ENCODE measurements around the gene RGS3. TPM values are rescaled to one million over a fixed set of nuclear protein-coding genes. Genes with fewer than 3 reads are reported as not detected.

Gene RGS3
- total RNA-seq (100 to 1,000 TPM in 9 of 10 donors, 10 to 100 TPM in 1; 98.7 to 201 (median 140) TPM), polyA plus RNA-seq (100 to 1,000 TPM in 1 of 2 donors, 10 to 100 TPM in 1; 65.4 to 125 TPM)
- long read RNA-seq, donor 1, full-length matches to known transcripts, result 61 of 156 reads
- long read RNA-seq, donor 1, partial matches to known transcripts, result 65 of 156 reads
- long read RNA-seq, donor 1, other reads (novel, unspliced or antisense), result 30 of 156 reads
- long read RNA-seq, donor 2, full-length matches to known transcripts, result 58 of 171 reads
- long read RNA-seq, donor 2, partial matches to known transcripts, result 40 of 171 reads
- long read RNA-seq, donor 2, other reads (novel, unspliced or antisense), result 73 of 171 reads
- long read RNA-seq, donor 3, full-length matches to known transcripts, result 91 of 210 reads
- long read RNA-seq, donor 3, partial matches to known transcripts, result 43 of 210 reads
- long read RNA-seq, donor 3, other reads (novel, unspliced or antisense), result 76 of 210 reads

GRCh38 chr9:113463418-113464285 is at the start of gene RGS3:
Gene RGS3, plus strand, starts transcription at chr9:113463727. Its CDS starts 76 bp downstream, at chr9:113463803.
- peak; percentile 63 to 69 for DNase-seq
- intact Hi-C loops (cut with DNase I), result loop anchor here in 3 of 10 donors (5.0 kb wide), 3 partner anchors 34 to 109 kb away; no protein-coding TSS in a partner anchor

DNA sequence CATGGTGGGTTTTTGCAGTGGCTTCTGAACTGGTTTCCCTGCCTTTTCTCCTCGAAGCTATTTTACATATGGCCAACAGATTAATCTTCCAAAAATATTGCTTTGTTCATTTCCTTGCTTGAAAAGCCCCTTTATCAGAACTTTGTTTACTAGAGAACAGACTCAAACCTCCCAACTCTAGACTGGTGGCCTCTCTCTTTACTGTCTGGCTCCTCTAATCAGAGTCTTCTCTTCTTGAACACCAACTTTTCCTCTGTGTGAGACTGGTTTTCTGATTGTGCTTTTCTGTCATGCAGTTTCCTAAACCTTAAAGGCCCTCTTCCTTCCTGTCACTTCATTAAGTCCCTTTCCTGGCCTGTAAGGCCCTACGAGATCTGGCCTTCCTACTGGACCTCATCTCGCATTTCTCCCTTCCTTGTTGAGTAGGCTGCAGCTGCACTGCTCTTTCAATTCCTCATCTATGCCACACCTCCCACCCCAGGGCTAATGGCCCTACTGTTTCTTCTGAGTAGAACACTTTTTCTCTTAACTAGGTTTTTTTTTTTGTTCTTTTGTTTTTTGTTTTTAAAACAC is 47.3 kb upstream of the RGS3 start:
- H3K27me3 ChIP-seq, result no peaks in the 10 kb centered on the region
- DNase-seq (no peak), ATAC-seq (peak in 7 of 8 donors; percentile 36 to 82 (median 69))
- intact Hi-C loops (cut with DNase I), result no loop called here
- WGBS, 2 donors, result 50 to 63% methylated on average over 3 of the region's 3 CpGs
- peak overlapping the region in 6 of 10 donors; percentile 14 to 75 (median 39) for H3K27ac ChIP-seq
- no peaks in the 10 kb centered on the region for H3K9me3 ChIP-seq
- H3K4me3 ChIP-seq, result no peak overlapping the region
- no peak for TF ChIP-seq CTCF (IDR thresholded peaks at IDR 0.05)
- H3K4me1 ChIP-seq, result peaks cover 0 to 19% (median 5%) of the 10 kb centered on the region in 9 donors
- H3K36me3 ChIP-seq, result no peaks in the 10 kb centered on the region

More at GRCh38 chr9:113463418-113464285, at the start of gene RGS3:
- peak within 1 kb of the TSS in 9 of 10 donors; percentile 27 to 59 (median 48) for H3K4me3 ChIP-seq
- H3K27me3 ChIP-seq, result peaks cover 0 to 11% (median 0%) of the 10 kb centered on the region in 7 donors
- peak; percentile 90 to 97 (median 95) for ATAC-seq
- H3K4me1 ChIP-seq, result peaks cover 0 to 25% (median 9%) of the 10 kb centered on the region in 9 donors
- WGBS, 2 donors, result 17 to 19% methylated on average over 55 of the region's 55 CpGs
- peaks cover 0 to 6% (median 0%) of the 10 kb centered on the region in 11 donors for H3K9me3 ChIP-seq
- no peaks in the 10 kb centered on the region for H3K36me3 ChIP-seq
- peak in 3 of 9 donors; percentile 30 to 44 (median 31) for TF ChIP-seq CTCF (IDR thresholded peaks at IDR 0.05)
- H3K27ac ChIP-seq, result peak within 1 kb of the TSS; percentile 55 to 91 (median 72)

- H3K27me3 ChIP-seq, result no peaks in the 10 kb centered on the region
- peaks cover 0 to 13% (median 0%) of the 10 kb centered on the region in 9 donors for H3K4me1 ChIP-seq
- no peak overlapping the region for H3K4me3 ChIP-seq
- WGBS, 2 donors, result 84 to 88% methylated on average over 4 of the region's 4 CpGs
- DNase-seq, result no peak
- no peak for ATAC-seq
- no peaks in the 10 kb centered on the region for H3K36me3 ChIP-seq
- no peaks in the 10 kb centered on the region for H3K9me3 ChIP-seq
- no peak overlapping the region for H3K27ac ChIP-seq
- no peak for TF ChIP-seq CTCF (IDR thresholded peaks at IDR 0.05)
- intact Hi-C loops (cut with DNase I), result no loop called here
These were observed 46.2 kb upstream of the RGS3 start for GRCh38 chr9:113417370-113417769.

DNA sequence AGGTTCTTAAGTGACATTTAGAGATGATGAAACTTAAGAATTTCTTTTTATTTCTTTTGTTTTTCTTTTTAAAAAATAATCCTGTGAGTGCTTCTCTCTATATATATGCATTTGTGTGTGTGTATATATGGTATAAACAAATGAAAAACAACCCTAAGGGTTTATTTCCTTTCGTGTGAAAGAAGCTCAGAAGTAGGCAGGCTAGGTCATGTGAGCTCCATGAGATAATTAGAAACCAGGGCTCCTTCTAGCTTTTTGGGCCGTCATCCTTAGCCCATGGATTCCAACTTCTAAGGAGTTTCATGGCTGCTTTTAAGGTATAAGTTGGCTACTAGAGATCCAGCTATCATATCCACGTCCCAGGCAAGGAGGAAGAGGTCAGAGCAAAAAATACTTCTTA is 41.8 kb upstream of the RGS3 start:
- intact Hi-C loops (cut with DNase I), result no loop called here
- Histone ChIP-seq H3K27me3 (no peaks in the 10 kb centered on the region), H3K4me3 (no peak overlapping the region), H3K27ac (no peak overlapping the region), H3K36me3 (no peaks in the 10 kb centered on the region), H3K4me1 (peaks cover 0 to 3% (median 0%) of the 10 kb centered on the region in 9 donors), H3K9me3 (no peaks in the 10 kb centered on the region)
- WGBS, 2 donors, result 72 to 81% methylated on average over 3 of the region's 3 CpGs
- no peak for ATAC-seq
- DNase-seq, result no peak
- TF ChIP-seq CTCF (IDR thresholded peaks at IDR 0.05), result no peak
